Transverse colon (tissue), 4 donors: ENCODE data around the gene RNF13.

ENCODE experiments used
- CTCF ChIP-seq, 5 experiments: fragments of 200-600 bp in 3 of 5; fragments of 450-650 bp in 2 of 5; sonication (generic) in 3 of 5; IDR thresholded peaks; 1 replicate in 2 of 5; 2 replicates in 3 of 5; pipeline ENCODE4 v1.5.1; 2016 to 2017; ENCODE audit warnings: antibody characterized with exemption in 5 of 5, inconsistent platforms in 3 of 5, mild to moderate bottlenecking in 2 of 5, moderate library complexity in 1 of 5
- POLR2A ChIP-seq: fragments of 450-650 bp; IDR thresholded peaks from one replicate; pipeline ENCODE4 v1.6.1; 2016; ENCODE audit warnings: antibody characterized with exemption, mild to moderate bottlenecking, moderate library complexity
- POLR2AphosphoS5 ChIP-seq, 3 donors: sonication (generic); formaldehyde crosslinking; IDR thresholded peaks; one replicate each; pipeline ENCODE4 v1.6.1; 2016; ENCODE audit warnings: antibody characterized with exemption in 3 of 3

- TF ChIP-seq POLR2AphosphoS5 (IDR thresholded peaks at IDR 0.05) = no peak
- no peak for TF ChIP-seq CTCF (IDR thresholded peaks at IDR 0.05)
- no peak for TF ChIP-seq POLR2A
Observed at GRCh38 chr3:149883134-149883533, 70.1 kb downstream of the RNF13 start.
